H1 (cell line): ENCODE results near the gene DPF1. TPM values are rescaled to one million over a fixed set of nuclear protein-coding genes. Genes with fewer than 3 reads are reported as not detected.

ENCODE experiments used
- BCL11A ChIP-seq, 2 experiments: IDR thresholded peaks; one replicate each; pipeline ENCODE4 v1.6.1; 2011; ENCODE audit warnings: low read depth in 2 of 2, low read length in 2 of 2, mild to moderate bottlenecking in 2 of 2
- BRCA1 ChIP-seq: IDR thresholded peaks from 2 replicates; pipeline ENCODE4 v1.6.1; 2012; ENCODE audit warnings: low read depth, low read length, improper control_type of control experiment
- CTBP2 ChIP-seq: IDR thresholded peaks from 2 replicates; pipeline ENCODE4 v1.7.0; 2011; ENCODE audit warnings: borderline replicate concordance, mild to moderate bottlenecking, moderate library complexity, mixed read lengths, low read length; ENCODE audit not compliant: insufficient read depth, insufficient read length
- MAFK ChIP-seq: IDR thresholded peaks from 2 replicates; pipeline ENCODE4 v1.6.1; 2012; ENCODE audit warnings: low read depth, mild to moderate bottlenecking, improper control_type of control experiment, low read length
- RBBP5 ChIP-seq: IDR thresholded peaks from 2 replicates; pipeline ENCODE4 v1.7.1; 2012; ENCODE audit warnings: low read depth, mild to moderate bottlenecking, inconsistent platforms, low read length, moderate library complexity, borderline replicate concordance
- SUZ12 ChIP-seq: fragments of 200-600 bp; sonication (generic); IDR thresholded peaks from 2 replicates; pipeline ENCODE4 v1.6.1; 2012; ENCODE audit warnings: mild to moderate bottlenecking, inconsistent platforms, low read length, moderate library complexity, mixed read lengths
- TCF12 ChIP-seq: IDR thresholded peaks from 2 replicates; pipeline ENCODE4 v1.6.1; 2011; ENCODE audit warnings: low read depth, mild to moderate bottlenecking, low read length
- YY1 ChIP-seq: IDR thresholded peaks from 2 replicates; pipeline ENCODE4 v1.6.1; 2011; ENCODE audit warnings: low read depth, mild to moderate bottlenecking, low read length
- polyA plus RNA-seq, 7 experiments: library from polyadenylated mRNA; depleted of rRNA in 3 of 7; stranded (reverse) in 5 of 7; unstranded in 2 of 7; fragments of >200 nt in 5 of 7; fragments of 200-250 nt in 2 of 7; gene quantifications; 1 replicate in 5 of 7; 2 replicates in 1 of 7; 4 replicates in 1 of 7; pipeline versions ENCODE4 v1.2.1 to v1.2.3, GENCODE V29; 2011 to 2013; ENCODE audit warnings: missing spikeins in 2 of 7, mixed read lengths in 2 of 7
- total RNA-seq: library from RNA; stranded (reverse); fragmentation: NEBNext Ultra II Directional; extraction: Animal tissue kit (Norgen Biotek cat#: 25700); gene quantifications from 2 replicates; pipeline ENCODE4 v1.2.1, GENCODE V29; 2021
- TF ChIP-seq, protein P1 (sequence below): fragments of 300-600 bp; sonication (generic); IDR thresholded peaks from 2 replicates; pipeline ENCODE4 v1.7.1; 2012; ENCODE audit warnings: low read length, moderate library complexity, mild to moderate bottlenecking, inconsistent platforms; ENCODE audit not compliant: insufficient replicate concordance
- TF ChIP-seq, protein P2 (sequence below): IDR thresholded peaks from 2 replicates; pipeline ENCODE4 v1.6.1; 2011; ENCODE audit warnings: low read length, improper control_type of control experiment

The DPF1 gene
- total and polyA plus RNA-seq, 2 of the 8 experiments (the other 6 are each of a cell fraction or from before 2014, with no cell fraction given), result 12.9 to 15.6 TPM

DNA sequence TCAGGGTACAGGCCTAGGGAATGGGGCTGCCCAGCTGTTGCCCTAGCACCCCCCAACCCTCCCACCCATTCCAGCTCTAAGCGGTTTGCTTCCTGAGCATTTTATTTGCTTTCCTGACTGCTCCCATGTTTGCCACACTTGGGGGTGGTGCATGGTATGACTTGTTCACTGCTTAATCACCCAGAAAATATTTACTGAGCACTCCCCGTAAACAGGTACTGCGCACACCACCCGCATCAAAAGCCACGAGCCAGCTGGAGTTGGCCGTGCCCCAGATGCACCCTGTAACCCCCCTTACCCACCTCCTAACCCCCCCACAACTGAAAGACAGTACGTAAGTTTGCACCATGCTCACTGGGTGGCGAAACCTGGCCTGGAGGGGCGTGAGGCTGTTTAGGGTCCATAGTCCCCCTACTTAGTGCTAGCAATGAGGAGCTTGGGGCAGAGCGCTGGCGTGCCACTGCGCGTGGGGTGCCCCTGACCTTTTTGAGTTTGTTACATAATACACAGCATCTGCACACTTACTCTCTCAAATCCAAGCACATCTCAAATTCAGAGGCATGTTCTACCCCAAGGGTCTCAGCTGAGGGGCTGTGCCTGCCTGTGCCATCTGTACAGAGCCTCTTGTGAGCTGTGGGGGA is 29.8 kb downstream of the DPF1 start (continued):
- TF ChIP-seq SUZ12 (no peak), BCL11A (IDR thresholded peaks at IDR 0.05; ENCODE audit: low read depth in 2 of 2, low read length in 2 of 2) (no peak), CTBP2 (no peak), MAFK (no peak), RBBP5 (no peak), BRCA1 (no peak), YY1 (no peak), TCF12 (no peak)
- TF ChIP-seq, protein P1, sequence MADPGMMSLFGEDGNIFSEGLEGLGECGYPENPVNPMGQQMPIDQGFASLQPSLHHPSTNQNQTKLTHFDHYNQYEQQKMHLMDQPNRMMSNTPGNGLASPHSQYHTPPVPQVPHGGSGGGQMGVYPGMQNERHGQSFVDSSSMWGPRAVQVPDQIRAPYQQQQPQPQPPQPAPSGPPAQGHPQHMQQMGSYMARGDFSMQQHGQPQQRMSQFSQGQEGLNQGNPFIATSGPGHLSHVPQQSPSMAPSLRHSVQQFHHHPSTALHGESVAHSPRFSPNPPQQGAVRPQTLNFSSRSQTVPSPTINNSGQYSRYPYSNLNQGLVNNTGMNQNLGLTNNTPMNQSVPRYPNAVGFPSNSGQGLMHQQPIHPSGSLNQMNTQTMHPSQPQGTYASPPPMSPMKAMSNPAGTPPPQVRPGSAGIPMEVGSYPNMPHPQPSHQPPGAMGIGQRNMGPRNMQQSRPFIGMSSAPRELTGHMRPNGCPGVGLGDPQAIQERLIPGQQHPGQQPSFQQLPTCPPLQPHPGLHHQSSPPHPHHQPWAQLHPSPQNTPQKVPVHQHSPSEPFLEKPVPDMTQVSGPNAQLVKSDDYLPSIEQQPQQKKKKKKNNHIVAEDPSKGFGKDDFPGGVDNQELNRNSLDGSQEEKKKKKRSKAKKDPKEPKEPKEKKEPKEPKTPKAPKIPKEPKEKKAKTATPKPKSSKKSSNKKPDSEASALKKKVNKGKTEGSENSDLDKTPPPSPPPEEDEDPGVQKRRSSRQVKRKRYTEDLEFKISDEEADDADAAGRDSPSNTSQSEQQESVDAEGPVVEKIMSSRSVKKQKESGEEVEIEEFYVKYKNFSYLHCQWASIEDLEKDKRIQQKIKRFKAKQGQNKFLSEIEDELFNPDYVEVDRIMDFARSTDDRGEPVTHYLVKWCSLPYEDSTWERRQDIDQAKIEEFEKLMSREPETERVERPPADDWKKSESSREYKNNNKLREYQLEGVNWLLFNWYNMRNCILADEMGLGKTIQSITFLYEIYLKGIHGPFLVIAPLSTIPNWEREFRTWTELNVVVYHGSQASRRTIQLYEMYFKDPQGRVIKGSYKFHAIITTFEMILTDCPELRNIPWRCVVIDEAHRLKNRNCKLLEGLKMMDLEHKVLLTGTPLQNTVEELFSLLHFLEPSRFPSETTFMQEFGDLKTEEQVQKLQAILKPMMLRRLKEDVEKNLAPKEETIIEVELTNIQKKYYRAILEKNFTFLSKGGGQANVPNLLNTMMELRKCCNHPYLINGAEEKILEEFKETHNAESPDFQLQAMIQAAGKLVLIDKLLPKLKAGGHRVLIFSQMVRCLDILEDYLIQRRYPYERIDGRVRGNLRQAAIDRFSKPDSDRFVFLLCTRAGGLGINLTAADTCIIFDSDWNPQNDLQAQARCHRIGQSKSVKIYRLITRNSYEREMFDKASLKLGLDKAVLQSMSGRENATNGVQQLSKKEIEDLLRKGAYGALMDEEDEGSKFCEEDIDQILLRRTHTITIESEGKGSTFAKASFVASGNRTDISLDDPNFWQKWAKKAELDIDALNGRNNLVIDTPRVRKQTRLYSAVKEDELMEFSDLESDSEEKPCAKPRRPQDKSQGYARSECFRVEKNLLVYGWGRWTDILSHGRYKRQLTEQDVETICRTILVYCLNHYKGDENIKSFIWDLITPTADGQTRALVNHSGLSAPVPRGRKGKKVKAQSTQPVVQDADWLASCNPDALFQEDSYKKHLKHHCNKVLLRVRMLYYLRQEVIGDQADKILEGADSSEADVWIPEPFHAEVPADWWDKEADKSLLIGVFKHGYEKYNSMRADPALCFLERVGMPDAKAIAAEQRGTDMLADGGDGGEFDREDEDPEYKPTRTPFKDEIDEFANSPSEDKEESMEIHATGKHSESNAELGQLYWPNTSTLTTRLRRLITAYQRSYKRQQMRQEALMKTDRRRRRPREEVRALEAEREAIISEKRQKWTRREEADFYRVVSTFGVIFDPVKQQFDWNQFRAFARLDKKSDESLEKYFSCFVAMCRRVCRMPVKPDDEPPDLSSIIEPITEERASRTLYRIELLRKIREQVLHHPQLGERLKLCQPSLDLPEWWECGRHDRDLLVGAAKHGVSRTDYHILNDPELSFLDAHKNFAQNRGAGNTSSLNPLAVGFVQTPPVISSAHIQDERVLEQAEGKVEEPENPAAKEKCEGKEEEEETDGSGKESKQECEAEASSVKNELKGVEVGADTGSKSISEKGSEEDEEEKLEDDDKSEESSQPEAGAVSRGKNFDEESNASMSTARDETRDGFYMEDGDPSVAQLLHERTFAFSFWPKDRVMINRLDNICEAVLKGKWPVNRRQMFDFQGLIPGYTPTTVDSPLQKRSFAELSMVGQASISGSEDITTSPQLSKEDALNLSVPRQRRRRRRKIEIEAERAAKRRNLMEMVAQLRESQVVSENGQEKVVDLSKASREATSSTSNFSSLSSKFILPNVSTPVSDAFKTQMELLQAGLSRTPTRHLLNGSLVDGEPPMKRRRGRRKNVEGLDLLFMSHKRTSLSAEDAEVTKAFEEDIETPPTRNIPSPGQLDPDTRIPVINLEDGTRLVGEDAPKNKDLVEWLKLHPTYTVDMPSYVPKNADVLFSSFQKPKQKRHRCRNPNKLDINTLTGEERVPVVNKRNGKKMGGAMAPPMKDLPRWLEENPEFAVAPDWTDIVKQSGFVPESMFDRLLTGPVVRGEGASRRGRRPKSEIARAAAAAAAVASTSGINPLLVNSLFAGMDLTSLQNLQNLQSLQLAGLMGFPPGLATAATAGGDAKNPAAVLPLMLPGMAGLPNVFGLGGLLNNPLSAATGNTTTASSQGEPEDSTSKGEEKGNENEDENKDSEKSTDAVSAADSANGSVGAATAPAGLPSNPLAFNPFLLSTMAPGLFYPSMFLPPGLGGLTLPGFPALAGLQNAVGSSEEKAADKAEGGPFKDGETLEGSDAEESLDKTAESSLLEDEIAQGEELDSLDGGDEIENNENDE, result no peak
- TF ChIP-seq, protein P2, sequence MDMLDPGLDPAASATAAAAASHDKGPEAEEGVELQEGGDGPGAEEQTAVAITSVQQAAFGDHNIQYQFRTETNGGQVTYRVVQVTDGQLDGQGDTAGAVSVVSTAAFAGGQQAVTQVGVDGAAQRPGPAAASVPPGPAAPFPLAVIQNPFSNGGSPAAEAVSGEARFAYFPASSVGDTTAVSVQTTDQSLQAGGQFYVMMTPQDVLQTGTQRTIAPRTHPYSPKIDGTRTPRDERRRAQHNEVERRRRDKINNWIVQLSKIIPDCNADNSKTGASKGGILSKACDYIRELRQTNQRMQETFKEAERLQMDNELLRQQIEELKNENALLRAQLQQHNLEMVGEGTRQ, result no peak
